Neural progenitor cell (in vitro differentiated cells): ENCODE measurements around the gene AEBP1.

Source experiments
- CTCF ChIP-seq: fragments of 200-600 bp; sonication (generic); IDR thresholded peaks from 2 replicates; pipeline ENCODE4 v1.5.1; 2017; ENCODE audit warnings: antibody characterized with exemption, mild to moderate bottlenecking
- EZH2 ChIP-seq: fragments of 200-600 bp; sonication (generic); IDR thresholded peaks from 2 replicates; pipeline ENCODE4 v1.6.1; 2017; ENCODE audit warnings: antibody characterized with exemption, mild to moderate bottlenecking, moderate library complexity
- EZH2phosphoT487 ChIP-seq: fragments of 200-600 bp; sonication (generic); IDR thresholded peaks from 2 replicates; pipeline ENCODE4 v1.6.1; 2017; ENCODE audit warnings: antibody characterized with exemption

- TF ChIP-seq CTCF (no peak), EZH2phosphoT487 (no peak), EZH2 (no peak)
Observed at GRCh38 chr7:44110719-44111635, 6.8 kb downstream of the AEBP1 start.
